ENCODE data around the gene CTXN1.

The CTXN1 gene

DNA sequence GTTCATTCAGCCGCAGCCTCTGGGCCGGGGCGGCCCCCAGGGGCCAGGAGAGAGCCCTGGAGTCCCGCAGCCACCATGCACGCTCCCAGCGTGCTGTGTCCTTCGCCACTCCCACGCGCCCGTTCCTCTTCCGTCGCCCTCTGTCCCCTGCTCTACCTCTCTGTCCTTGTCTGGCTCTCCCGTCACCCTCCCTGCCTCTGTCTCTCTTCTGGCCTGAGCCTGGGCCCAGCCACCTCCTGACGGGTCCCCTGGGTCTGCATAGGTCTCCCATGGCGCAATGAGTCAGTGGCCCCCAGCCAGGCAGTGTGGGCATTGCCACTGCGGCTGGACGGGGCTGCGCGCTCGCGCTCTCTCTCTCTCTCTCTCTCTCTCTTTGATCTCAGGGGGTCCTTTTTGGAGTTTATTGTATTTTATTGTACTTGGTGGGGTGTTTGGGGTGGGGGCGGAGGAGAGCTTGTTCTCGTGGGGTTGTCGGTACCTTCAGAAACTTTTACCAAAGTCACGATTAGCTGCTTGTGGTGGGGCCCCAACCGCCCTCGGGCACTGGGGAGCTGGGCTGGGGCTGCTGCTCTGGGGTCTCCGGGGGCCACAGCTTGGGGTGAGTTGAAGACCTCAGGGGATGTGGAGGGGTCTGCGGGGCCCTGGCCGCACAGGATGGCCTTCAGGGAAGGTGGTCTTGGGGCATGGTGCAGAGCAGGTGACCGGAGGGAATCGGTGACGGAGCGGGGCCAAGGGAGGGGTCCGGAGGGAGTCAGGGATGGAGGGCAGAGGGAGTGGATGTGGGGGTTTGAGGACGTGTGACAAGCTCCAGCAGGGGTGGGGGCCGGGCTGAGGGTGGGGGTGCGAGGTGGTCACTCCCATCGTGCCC, 13.0 kb downstream of the CTXN1 start:
- DNase-seq: no peak

DNA sequence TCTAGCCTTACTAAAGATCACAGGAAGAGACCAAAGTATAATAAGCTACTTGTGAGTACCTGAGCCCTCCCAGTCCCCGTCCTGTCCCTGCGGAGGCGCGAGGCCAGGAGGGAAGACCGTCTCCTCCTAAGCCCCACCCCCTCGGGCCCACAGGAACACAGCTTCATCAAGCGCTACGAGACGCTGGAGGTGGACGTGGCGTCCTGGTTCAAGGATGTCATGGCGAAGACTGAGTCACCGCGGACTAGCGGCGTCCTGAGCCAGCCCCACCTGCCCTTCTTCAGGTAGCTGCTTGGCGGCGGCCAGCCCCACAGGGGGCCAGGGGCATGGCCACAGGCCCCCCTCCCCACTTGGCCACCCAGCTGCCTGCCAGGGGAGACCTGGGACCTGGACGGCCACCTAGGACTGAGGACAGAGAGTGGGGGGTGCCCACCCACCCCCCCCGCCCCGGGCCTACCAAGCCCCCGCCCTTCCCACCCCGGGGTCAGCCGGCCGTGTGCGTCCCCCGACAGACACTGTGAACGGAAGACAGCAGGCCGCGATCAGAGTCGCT, 13.7 kb downstream of the CTXN1 start:
- DNase-seq: no peak

GRCh38 chr19:7911508-7912143, 14.3 kb downstream of the CTXN1 start:
- DNase-seq: no peak

- DNase-seq: no peak
Observed at GRCh38 chr19:7910321-7911161, 15.4 kb downstream of the CTXN1 start.

DNA sequence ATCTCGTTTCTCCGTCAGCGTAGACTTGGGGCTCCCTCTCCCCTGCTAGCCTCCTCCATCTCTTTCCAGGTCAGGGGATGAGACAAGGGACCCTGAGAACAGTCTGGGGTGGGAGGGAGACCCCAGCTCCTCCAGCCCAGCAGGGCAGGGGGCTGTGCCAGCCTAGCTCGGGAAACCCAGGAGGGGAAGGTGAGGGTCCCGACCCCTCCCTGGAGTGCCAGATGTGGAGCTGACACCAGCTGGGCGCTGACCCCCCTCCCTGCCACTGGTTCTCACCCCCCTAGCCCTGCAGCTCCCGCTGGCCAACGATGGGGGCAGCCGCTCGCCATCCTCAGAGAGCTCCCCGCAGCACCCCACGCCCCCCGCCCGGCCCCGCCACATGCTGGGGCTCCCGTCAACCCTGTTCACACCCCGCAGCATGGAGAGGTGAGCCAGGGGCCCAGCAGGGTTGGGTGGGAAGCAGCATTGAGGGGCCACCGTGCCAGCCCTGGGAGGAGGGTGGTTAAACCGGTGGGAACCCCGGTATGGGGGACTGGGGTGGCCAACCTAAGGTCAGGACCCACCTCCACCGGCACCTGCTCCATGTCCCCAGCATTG, 16.4 kb downstream of the CTXN1 start:
- no peak for DNase-seq

DNA sequence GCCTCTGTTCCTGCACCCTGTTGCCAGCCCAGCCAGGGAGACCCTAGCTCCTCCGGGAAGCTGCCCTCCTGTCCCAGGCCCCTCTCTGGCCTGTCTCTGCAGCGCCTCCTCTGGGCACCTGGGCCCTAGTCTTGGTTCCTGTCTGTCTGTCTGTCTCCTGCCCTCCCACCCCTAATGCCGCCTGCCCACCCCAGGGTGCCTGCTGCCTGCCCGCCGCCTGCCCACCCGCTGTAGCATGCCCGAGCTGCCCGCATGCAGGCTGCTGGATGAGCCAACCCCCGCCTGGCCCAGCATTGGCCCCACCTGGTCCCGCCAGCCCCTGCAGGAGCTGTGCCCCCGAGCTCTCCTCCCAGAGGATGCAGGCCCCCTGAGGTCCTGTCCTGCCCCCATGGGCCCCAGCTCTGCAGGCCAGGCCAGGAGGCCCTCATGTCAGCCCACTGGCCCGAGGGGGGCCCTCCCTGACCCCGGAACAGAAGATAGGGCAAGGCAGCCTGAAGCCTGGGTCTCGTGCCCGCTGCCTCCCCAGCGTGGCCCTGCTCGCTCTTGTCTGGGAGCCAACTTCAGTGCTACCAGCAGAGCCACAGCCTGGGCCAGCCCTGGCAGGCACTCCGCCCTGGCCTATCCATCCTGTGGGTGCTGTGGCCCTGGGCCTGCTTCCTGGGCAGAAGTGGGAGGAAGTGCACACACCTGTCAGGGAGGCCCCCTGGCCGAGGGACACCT, 17.0 kb downstream of the CTXN1 start:
- no peak for DNase-seq

DNA sequence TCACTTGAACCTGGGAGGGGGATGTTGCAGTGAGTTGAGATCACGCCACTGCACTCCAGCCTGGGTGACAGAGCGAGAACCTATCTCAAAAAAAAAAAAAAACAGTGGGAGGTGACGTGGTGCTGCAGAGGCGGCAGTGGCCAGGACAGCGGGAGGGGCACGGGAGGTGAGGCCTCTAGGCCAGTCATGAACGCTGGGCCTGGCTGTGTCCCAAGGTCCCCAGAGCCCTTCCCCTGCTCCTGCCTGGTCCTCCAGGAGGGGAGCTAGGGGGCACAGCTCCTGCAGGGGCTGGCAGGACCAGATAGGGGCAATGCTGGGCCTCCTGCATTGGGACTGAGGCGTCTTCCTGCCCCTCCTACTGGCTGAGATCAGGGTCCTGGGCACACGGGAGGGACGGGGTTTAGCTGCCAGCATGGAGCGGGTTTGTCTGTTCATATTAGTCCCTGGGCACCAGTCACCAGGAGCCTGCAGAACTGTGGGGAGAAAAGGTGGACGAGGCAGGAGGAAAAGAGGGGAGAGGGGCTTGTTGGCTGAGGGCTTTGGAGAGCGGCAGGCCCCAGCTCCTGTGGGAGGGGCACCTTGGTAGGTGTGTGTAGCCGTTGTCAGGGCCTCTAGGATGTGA, 17.7 kb downstream of the CTXN1 start:
- DNase-seq: no peak

- DNase-seq: no peak
Observed at GRCh38 chr19:7907544-7907943, 18.4 kb downstream of the CTXN1 start.

GRCh38 chr19:7907122-7907521, 18.8 kb downstream of the CTXN1 start:
- no peak for DNase-seq

DNA sequence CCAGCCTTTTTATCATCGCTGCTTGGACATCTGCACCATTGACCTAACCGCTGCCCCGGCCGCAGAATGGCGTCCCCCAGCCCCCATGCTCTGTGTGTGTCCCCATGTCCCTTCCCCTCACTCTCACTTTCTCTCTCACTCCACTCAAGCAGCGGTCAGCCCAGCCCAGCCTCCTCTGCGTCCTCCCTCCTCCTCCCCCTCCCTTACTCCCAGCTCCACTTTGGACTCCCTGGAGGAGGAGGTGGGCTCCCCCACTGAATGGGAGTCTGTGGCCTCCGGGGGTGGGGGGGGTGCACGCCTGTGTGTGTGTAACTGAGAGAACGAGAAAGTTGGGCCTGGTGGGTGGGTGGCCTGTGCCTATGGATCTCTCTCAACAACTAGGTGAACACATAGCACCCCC, 20.1 kb downstream of the CTXN1 start:
- no peak for DNase-seq

DNA sequence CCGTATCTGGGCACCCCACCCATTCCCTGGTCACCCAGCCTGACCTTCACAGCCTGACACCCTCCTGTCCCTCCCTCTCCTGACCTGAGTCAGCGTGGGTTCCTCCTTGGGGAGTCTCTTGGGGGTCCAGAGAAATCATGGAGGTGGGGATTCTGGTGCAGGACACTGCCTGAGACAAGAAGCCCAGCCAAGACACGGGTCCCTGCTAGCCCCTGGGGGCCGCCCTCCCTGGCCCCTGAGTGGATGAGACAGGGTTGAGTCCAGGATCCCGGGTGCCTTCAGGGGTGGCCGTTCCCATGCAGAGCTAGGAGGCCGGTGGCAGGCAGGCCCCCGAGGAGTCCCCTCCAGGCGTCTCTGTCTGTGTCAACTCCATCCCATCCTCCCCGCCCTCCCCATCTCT, 20.7 kb downstream of the CTXN1 start:
- no peak for DNase-seq

- peak; percentile 10 to 52 for DNase-seq
Observed at GRCh38 chr19:7904074-7905020, 21.6 kb downstream of the CTXN1 start.

DNA sequence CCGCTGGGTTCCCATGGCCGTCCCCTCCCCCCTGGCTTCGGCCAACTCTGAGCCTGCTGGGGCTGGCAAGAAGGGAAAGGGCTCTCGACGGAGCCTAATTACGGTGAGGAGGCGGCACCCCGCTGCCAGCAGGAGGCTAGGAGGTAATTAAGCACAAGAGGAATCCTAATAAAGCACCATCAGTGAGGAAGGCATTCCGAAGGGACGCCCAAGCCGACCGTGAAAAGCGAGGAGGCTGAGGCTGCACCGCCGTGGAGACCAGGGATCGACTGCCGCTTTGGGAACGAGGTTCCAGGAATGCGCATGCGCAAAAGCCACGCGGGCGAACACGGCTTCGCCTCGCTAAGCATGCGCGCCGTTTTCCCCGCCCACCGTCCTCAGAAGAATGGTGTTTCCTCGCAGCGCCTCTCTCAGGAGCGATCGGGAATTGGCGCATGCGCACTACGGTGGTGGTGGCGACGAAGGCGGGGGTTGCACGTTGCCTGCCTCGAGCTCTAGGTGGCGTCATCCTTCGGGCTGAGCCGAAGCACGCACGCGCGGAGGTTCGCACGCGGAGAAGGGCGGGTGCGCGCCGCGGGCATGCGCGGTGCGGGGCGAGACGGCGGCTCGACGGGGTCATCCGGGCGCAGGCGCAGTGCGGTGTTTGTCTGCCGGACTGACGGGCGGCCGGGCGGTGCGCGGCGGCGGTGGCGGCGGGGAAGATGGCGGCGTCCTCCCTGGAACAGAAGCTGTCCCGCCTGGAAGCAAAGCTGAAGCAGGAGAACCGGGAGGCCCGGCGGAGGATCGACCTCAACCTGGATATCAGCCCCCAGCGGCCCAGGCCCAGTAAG, 22.5 kb downstream of the CTXN1 start, which contains the start of gene MAP2K7:
TSS of gene MAP2K7 (plus strand) at position 634 of the 830 bp plus-strand sequence. CDS start at position 702, 68 bp downstream.
- DNase-seq: peak; percentile 100

GRCh38 chr19:7902796-7903243, 23.1 kb downstream of the CTXN1 start:
- no peak for DNase-seq

GRCh38 chr19:7901337-7901736, 24.6 kb downstream of the CTXN1 start:
- no peak for DNase-seq

- no peak for DNase-seq
Observed at GRCh38 chr19:7900931-7901330, 25.0 kb downstream of the CTXN1 start.

- DNase-seq: no peak
Observed at GRCh38 chr19:7900401-7900870, 25.5 kb downstream of the CTXN1 start.

DNA sequence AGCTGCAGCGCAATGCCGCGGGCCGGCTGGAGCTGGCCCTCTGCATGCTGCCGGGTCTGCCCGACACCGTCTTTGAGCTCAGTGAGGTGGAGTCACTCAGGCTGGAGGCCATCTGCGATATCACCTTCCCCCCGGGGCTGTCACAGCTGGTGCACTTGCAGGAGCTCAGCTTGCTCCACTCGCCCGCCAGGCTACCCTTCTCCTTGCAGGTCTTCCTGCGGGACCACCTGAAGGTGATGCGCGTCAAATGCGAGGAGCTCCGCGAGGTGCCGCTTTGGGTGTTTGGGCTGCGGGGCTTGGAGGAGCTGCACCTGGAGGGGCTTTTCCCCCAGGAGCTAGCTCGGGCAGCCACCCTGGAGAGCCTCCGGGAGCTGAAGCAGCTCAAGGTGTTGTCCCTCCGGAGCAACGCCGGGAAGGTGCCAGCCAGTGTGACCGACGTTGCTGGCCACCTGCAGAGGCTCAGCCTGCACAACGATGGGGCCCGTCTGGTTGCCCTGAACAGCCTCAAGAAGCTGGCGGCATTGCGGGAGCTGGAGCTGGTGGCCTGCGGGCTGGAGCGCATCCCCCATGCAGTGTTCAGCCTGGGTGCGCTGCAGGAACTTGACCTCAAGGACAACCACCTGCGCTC, 26.1 kb downstream of the CTXN1 start:
- DNase-seq: no peak

All from inflammatory macrophage (primary cell).